MCF 10A (cell line): ENCODE measurements around the gene MAML2. TPM values are rescaled to one million over a fixed set of nuclear protein-coding genes. Genes with fewer than 3 reads are reported as not detected.
A peak's percentile ranks its signal among the peaks of the same experiment; 100 is the strongest.

Experiments
- BruUV-seq: library from RNA; stranded (reverse); fragments of 400-500 nt; replicated peaks from 2 replicates; lab custom pipeline; 2021; lab: Mats Ljungman, UMichigan
- CTCF ChIA-PET: fragments of 300-600 bp; sonication (Branson Sonifier 250); formaldehyde crosslinking; extraction: SDS; loops from one replicate; lab custom pipeline; 2021; ENCODE audit warnings: antibody characterized with exemption, inconsistent platforms; lab: Yijun Ruan, JAX
- POLR2A ChIA-PET: fragments of 300-600, 350-650 bp; sonication (Branson Sonifier 250); formaldehyde crosslinking; extraction: SDS; loops from one replicate; lab custom pipeline; 2020; ENCODE audit warnings: antibody characterized with exemption, inconsistent platforms; lab: Yijun Ruan, JAX
- DNase-seq: peaks from one replicate; pipeline ENCODE4 v3.0.0-alpha.2; 2018; ENCODE audit not compliant: unreplicated experiment
- H3K27ac Mint-ChIP-seq: one replicate; pipeline ENCODE4 v1.8.0; 2022; ENCODE audit warnings: mild to moderate bottlenecking, low read depth, mixed read lengths; ENCODE audit not compliant: unreplicated experiment
- H3K27me3 Mint-ChIP-seq: one replicate; pipeline ENCODE4 v1.8.0; 2022; ENCODE audit warnings: mixed read lengths; ENCODE audit not compliant: insufficient read depth, unreplicated experiment
- H3K36me3 Mint-ChIP-seq: one replicate; pipeline ENCODE4 v1.8.0; 2022; ENCODE audit warnings: mild to moderate bottlenecking, moderate library complexity, mixed read lengths; ENCODE audit not compliant: insufficient read depth, unreplicated experiment
- H3K4me1 Mint-ChIP-seq: one replicate; pipeline ENCODE4 v1.8.0; 2022; ENCODE audit warnings: mixed read lengths; ENCODE audit not compliant: insufficient read depth, unreplicated experiment
- H3K4me3 Mint-ChIP-seq: one replicate; pipeline ENCODE4 v1.8.0; 2022; ENCODE audit warnings: mild to moderate bottlenecking, moderate library complexity, mixed read lengths; ENCODE audit not compliant: unreplicated experiment
- H3K9me3 Mint-ChIP-seq: one replicate; pipeline ENCODE4 v1.8.0; 2022; ENCODE audit warnings: mixed read lengths; ENCODE audit not compliant: unreplicated experiment
- intact Hi-C: fragments of 100-400 bp; cut with micrococcal nuclease; formaldehyde crosslinking; loops from 2 replicates; pipeline ENCODE4 v1.14.1; 2022
- microRNA-seq: library from miRNA; unstranded; fragments of <30 nt; microRNA quantifications from one replicate; pipeline ENCODE4 v1.2.0, GENCODE V29; 2022
- total RNA-seq: library from RNA; stranded (reverse); gene quantifications from 2 replicates; pipeline ENCODE4 v1.2.3, GENCODE V29; 2022
- TF ChIP-seq, protein P1 (sequence below): fragments of 200-600 bp; IDR thresholded peaks from one replicate; pipeline ENCODE4 v1.8.0; 2022; ENCODE audit warnings: antibody characterized with exemption, mild to moderate bottlenecking; ENCODE audit not compliant: unreplicated experiment

The MAML2 gene
- total RNA-seq, 1 experiment from 2014 or later = 8.6 TPM

DNA sequence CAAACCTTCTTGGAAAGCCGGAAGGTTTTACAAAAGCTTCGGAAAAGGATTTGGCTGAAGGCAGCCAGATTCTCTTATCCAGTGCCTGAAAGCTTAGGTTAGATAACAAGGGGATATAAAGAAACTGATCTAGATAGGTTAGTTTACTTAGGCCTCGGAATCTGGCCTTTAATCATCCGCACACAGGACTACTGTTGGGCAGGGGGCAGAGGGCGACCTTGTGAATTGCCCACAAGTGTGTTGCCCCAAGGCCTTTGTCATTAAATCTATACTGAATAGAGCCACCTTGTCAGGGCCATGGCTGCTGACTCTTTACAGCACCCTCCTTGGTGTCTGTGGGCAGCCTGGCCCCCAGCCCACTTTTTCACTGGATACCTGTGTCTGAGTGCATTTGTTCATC lies 409.4 kb downstream of the MAML2 start:
- H3K9me3 Mint-ChIP-seq = peaks cover 15% of the 10 kb centered on the region
- intact Hi-C loops = no loop called here

DNA sequence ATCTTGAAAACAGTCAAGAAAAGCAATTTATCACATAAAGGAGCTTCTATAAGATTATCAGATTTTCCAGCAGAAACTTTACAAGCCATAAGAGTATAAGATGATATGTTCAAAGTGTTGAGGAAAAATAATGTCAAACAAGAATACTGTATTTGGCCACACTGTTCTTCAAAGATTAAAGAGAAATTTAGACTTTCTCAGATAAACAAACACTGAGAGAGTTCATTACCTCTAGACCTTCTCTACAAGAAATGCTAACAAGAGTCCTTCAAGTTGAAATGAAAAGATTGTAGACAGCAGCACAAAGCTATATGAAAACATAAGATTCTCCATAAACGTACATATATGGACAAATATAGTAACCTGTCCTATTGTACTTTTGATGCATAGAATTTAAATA lies 411.1 kb downstream of the MAML2 start:
- CTCF ChIA-PET = no interaction called here
- Mint-ChIP-seq H3K4me1 (no peaks in the 10 kb centered on the region), H3K4me3 (no peak overlapping the region), H3K36me3 (no peaks in the 10 kb centered on the region), H3K9me3 (peaks cover 20% of the 10 kb centered on the region), H3K27me3 (no peaks in the 10 kb centered on the region), H3K27ac (no peak overlapping the region)
- no TSS peak for BruUV-seq
- no peak for DNase-seq
- TF ChIP-seq, protein P1, sequence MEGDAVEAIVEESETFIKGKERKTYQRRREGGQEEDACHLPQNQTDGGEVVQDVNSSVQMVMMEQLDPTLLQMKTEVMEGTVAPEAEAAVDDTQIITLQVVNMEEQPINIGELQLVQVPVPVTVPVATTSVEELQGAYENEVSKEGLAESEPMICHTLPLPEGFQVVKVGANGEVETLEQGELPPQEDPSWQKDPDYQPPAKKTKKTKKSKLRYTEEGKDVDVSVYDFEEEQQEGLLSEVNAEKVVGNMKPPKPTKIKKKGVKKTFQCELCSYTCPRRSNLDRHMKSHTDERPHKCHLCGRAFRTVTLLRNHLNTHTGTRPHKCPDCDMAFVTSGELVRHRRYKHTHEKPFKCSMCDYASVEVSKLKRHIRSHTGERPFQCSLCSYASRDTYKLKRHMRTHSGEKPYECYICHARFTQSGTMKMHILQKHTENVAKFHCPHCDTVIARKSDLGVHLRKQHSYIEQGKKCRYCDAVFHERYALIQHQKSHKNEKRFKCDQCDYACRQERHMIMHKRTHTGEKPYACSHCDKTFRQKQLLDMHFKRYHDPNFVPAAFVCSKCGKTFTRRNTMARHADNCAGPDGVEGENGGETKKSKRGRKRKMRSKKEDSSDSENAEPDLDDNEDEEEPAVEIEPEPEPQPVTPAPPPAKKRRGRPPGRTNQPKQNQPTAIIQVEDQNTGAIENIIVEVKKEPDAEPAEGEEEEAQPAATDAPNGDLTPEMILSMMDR = no peak
- intact Hi-C loops = no loop called here
- POLR2A ChIA-PET = interaction anchor here (0.6 kb wide), 1 partner anchor 59 kb away, joined by 3 read pairs; no protein-coding TSS in a partner anchor

More for the DNA sequence above, 409.4 kb downstream of the MAML2 start:
- no peaks in the 10 kb centered on the region for H3K4me1 Mint-ChIP-seq
- H3K4me3 Mint-ChIP-seq = no peak overlapping the region
- no peaks in the 10 kb centered on the region for H3K27me3 Mint-ChIP-seq
- DNase-seq = no peak
- CTCF ChIA-PET = interaction anchor here (0.6 kb wide), 1 partner anchor 14 kb away, joined by 4 read pairs; no protein-coding TSS in a partner anchor
- TF ChIP-seq, protein P1 = no peak
- POLR2A ChIA-PET = no interaction called here
- H3K27ac Mint-ChIP-seq = no peak overlapping the region
- no peaks in the 10 kb centered on the region for H3K36me3 Mint-ChIP-seq
- BruUV-seq = no TSS peak

DNA sequence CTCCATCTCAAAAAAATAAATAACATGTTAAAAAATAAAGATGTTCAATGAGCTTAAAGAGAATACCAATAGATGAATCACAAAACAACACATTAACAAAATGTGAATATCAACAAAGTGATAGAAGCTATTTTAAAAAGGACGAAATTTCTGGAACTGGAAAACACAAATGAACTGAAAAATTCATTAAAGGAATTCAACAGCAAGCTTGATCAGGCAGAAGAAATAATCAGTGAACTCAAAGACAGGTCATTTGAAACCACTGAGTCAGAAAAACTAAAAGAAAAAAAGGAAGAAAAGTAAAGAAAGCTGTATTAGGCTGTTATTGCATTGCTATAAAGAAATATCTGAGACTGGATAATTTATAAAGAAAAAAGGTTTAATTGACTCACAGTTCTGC lies 412.0 kb downstream of the MAML2 start:
- intact Hi-C loops = no loop called here
- Mint-ChIP-seq H3K36me3 (no peaks in the 10 kb centered on the region), H3K9me3 (peaks cover 20% of the 10 kb centered on the region)

DNA sequence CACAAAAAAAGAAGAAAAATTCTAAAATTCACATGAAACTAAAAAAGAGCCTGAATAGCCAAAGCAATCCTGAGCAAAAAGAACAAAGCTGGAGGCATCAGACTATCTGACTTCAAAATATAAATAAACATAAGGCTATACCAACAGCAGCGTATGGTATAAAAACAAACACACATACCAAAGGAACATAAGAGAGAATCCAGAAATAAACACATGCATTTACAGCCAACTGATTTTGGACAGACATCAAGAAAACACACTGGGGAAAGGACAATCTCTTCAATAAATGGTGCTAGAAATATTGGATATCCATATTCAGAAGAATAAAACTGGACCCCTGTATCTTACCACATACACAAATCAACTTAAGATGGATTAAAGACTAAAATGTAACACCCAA lies 416.3 kb downstream of the MAML2 start:
- Mint-ChIP-seq H3K4me3 (no peak overlapping the region), H3K27ac (no peak overlapping the region), H3K9me3 (peaks cover 19% of the 10 kb centered on the region), H3K4me1 (peaks cover 21% of the 10 kb centered on the region), H3K36me3 (peaks cover 7% of the 10 kb centered on the region), H3K27me3 (no peaks in the 10 kb centered on the region)
- TF ChIP-seq, protein P1 = no peak
- POLR2A ChIA-PET = no interaction called here
- BruUV-seq = no TSS peak
- CTCF ChIA-PET = interaction anchor here (0.7 to 1.2 kb wide), 2 partner anchors 109 to 411 kb away, joined by 4 to 5 read pairs; no protein-coding TSS in a partner anchor
- intact Hi-C loops = loop anchor here (5.0 kb wide), 1 partner anchor 131 kb away; no protein-coding TSS in a partner anchor
- no peak for DNase-seq

More for the DNA sequence above, 412.0 kb downstream of the MAML2 start:
- ChIA-PET CTCF (interaction anchor here (0.6 to 0.9 kb wide), 3 partner anchors 9 to 24 kb away, joined by 3 to 4 read pairs (median 3); no protein-coding TSS in a partner anchor), POLR2A (no interaction called here)
- H3K4me1 Mint-ChIP-seq = no peaks in the 10 kb centered on the region
- no TSS peak for BruUV-seq
- no peak overlapping the region for H3K4me3 Mint-ChIP-seq
- H3K27ac Mint-ChIP-seq = no peak overlapping the region
- no peaks in the 10 kb centered on the region for H3K27me3 Mint-ChIP-seq
- TF ChIP-seq, protein P1 = no peak
- DNase-seq = no peak

Small RNAs within 50 kb of the gene (microRNA-seq; reads per million reads assigned to microRNA genes)
- gene MIR1260B = 1.7 reads per million, percentile 11 among the genes with 10 or more reads in this experiment

Other genes starting within 250 kb of the MAML2 start
- gene CCDC82, start 46.7 kb upstream of the MAML2 start, total RNA-seq = 15.8 and 21.4 TPM in 2 replicates
- gene JRKL, start 46.8 kb upstream of the MAML2 start, total RNA-seq = 11.5 and 16.3 TPM in 2 replicates